Stimulated activated CD4-positive, alpha-beta T cell treated with anti-CD3 and anti-CD28 coated beads, Interleukin-1b, Interleukin-23, amount 100 ng/mL, for 1 hour (primary cell): ENCODE measurements around the gene ENTHD1.

Experiments used
- DNase-seq, 2 donors: peaks; one replicate each; pipeline ENCODE4 v3.0.0-alpha.2; 2020; ENCODE audit warnings: low read depth in 2 of 2

Gene ENTHD1

GRCh38 chr22:39893526-39893925 is at the start of gene ENTHD1:
Gene ENTHD1, minus strand, starts transcription at chr22:39893760. Its CDS starts 6,012 bp downstream, at chr22:39887748.
- DNase-seq: no peak

GRCh38 chr22:39943337-39943736 is 49.8 kb upstream of the ENTHD1 start:
- DNase-seq: no peak

GRCh38 chr22:39942439-39943230 is 49.1 kb upstream of the ENTHD1 start:
- DNase-seq: no peak

GRCh38 chr22:39941601-39942000 is 48.0 kb upstream of the ENTHD1 start:
- no peak for DNase-seq

GRCh38 chr22:39940757-39941305 is 47.3 kb upstream of the ENTHD1 start:
- DNase-seq: no peak

- no peak for DNase-seq
These were observed 46.3 kb upstream of the ENTHD1 start for GRCh38 chr22:39939830-39940229.

- peak in 1 of 2 donors; percentile 37 for DNase-seq
These were observed 45.0 kb upstream of the ENTHD1 start for GRCh38 chr22:39938509-39939111.

- no peak for DNase-seq
These were observed 44.3 kb upstream of the ENTHD1 start for GRCh38 chr22:39937906-39938305.

GRCh38 chr22:39936523-39937145 is 43.1 kb upstream of the ENTHD1 start:
- DNase-seq: no peak

GRCh38 chr22:39935612-39936011 is 42.1 kb upstream of the ENTHD1 start:
- DNase-seq: no peak

GRCh38 chr22:39935116-39935515 is 41.6 kb upstream of the ENTHD1 start:
- no peak for DNase-seq

GRCh38 chr22:39933741-39934140 is 40.2 kb upstream of the ENTHD1 start:
- no peak for DNase-seq

- DNase-seq: no peak
These were observed 39.5 kb upstream of the ENTHD1 start for GRCh38 chr22:39932918-39933649.

GRCh38 chr22:39932166-39932565 is 38.6 kb upstream of the ENTHD1 start:
- DNase-seq: no peak

- DNase-seq: no peak
These were observed 37.7 kb upstream of the ENTHD1 start for GRCh38 chr22:39931251-39931650.

GRCh38 chr22:39928536-39929520 is 35.3 kb upstream of the ENTHD1 start:
- DNase-seq: no peak

GRCh38 chr22:39927544-39927943 is 34.0 kb upstream of the ENTHD1 start:
- DNase-seq: no peak

GRCh38 chr22:39926753-39927152 is 33.2 kb upstream of the ENTHD1 start:
- DNase-seq: no peak

- DNase-seq: no peak
These were observed 32.5 kb upstream of the ENTHD1 start for GRCh38 chr22:39925909-39926679.

- DNase-seq: no peak
These were observed 31.7 kb upstream of the ENTHD1 start for GRCh38 chr22:39925273-39925672.
